Cardiac muscle cell (in vitro differentiated cells and primary cell): ENCODE measurements around the gene SLC9A8. TPM values are rescaled to one million over a fixed set of nuclear protein-coding genes. Genes with fewer than 3 reads are reported as not detected.
"Not testable (repeated sequence)": the region's sequence is repeated elsewhere in the genome, so short reads cannot be mapped to it uniquely, and the experiment has no call there.

Source experiments
- DNase-seq, 2 donors: peaks; one replicate each; pipeline versions ENCODE4 v3.0.0 to v3.0.0-alpha.2; 2010 to 2017; ENCODE audit warnings: low read depth in 1 of 2, low spot score in 1 of 2
- H3K27ac ChIP-seq: fragments of 200-600 bp; sonication (generic); 2 replicates; pipeline ENCODE4 v1.5.1; 2016
- H3K27me3 ChIP-seq: fragments of 200-600 bp; sonication (generic); 2 replicates; pipeline ENCODE4 v1.6.0; 2016; ENCODE audit warnings: control low read depth
- H3K36me3 ChIP-seq: fragments of 200-600 bp; sonication (generic); 2 replicates; pipeline ENCODE4 v1.5.1; 2016; ENCODE audit warnings: control low read depth
- H3K4me1 ChIP-seq: fragments of 200-600 bp; sonication (generic); 2 replicates; pipeline ENCODE4 v1.8.1; 2017; ENCODE audit warnings: low read depth, mild to moderate bottlenecking, mixed run types
- H3K4me3 ChIP-seq: fragments of 200-600 bp; sonication (generic); 2 replicates; pipeline ENCODE4 v1.5.1; 2016; ENCODE audit warnings: mild to moderate bottlenecking
- H3K9me3 ChIP-seq: fragments of 200-600 bp; sonication (generic); 2 replicates; pipeline ENCODE4 v1.5.1; 2017; ENCODE audit warnings: low read depth, mild to moderate bottlenecking, control low read depth
- CTCF ChIP-seq: IDR thresholded peaks from 2 replicates; pipeline ENCODE4 v1.5.1; 2012; ENCODE audit warnings: low read depth, mild to moderate bottlenecking, low read length
- polyA plus RNA-seq: library from polyadenylated mRNA; unstranded; fragments of >200 nt; fragmentation: Nextera tagmentation; extraction: Ambion mirVana; gene quantifications from 2 replicates; pipeline ENCODE4 v1.2.1, GENCODE V29; 2016
- total RNA-seq: library from RNA; depleted of rRNA; stranded (reverse); fragments of >200 nt; gene quantifications from 2 replicates; pipeline ENCODE4 v1.2.3, GENCODE V29; 2016

Gene SLC9A8
- total and polyA plus RNA-seq, 2 experiments from 2014 or later = 4.4 to 9.4 TPM

- DNase-seq = peak in 1 of 2 donors; percentile 97
- Histone ChIP-seq H3K27me3 (no peaks in the 10 kb centered on the region), H3K9me3 (no peaks in the 10 kb centered on the region), H3K27ac (no peak overlapping the region), H3K4me1 (peaks cover 7% of the 10 kb centered on the region), H3K36me3 (no peaks in the 10 kb centered on the region), H3K4me3 (no peak overlapping the region)
- no peak for TF ChIP-seq CTCF
Measured at GRCh38 chr20:49768204-49769047, 44.2 kb upstream of the SLC9A8 start.

DNA sequence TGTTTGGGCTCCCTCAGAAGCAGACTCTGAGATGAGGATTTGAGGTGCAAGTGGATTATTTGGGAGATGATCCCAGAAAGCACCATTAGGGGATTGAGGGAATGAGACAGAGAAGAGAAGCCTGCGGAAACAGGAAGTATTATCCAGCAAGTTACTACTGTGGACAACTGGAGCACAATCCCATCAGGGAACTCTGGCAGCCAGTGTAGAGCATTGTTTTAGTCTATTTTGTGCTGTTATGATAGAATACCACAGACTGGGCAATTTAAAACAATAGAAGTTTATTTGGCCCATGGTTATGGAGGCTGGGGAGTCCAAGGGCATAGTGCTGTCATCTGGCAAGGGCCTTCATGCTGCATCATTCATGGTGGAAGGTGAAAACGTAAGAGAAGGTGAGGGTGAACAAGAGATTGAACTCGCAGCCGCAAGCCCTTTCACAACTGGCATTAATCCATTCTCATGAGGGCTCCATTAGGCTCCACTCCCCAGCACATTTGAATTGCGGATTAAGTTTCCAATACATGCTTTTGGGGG is 43.5 kb upstream of the SLC9A8 start:
- no peaks in the 10 kb centered on the region for H3K27me3 ChIP-seq
- H3K4me1 ChIP-seq = peaks cover 7% of the 10 kb centered on the region
- H3K4me3 ChIP-seq = no peak overlapping the region
- peak in 1 of 2 donors; percentile 25 for DNase-seq
- H3K27ac ChIP-seq = no peak overlapping the region
- no peak for TF ChIP-seq CTCF
- no peaks in the 10 kb centered on the region for H3K36me3 ChIP-seq
- no peaks in the 10 kb centered on the region for H3K9me3 ChIP-seq

GRCh38 chr20:49770634-49771033 is 42.0 kb upstream of the SLC9A8 start:
- DNase-seq = no peak
- H3K9me3 ChIP-seq = no peaks in the 10 kb centered on the region
- H3K27me3 ChIP-seq = no peaks in the 10 kb centered on the region
- TF ChIP-seq CTCF = no peak
- H3K36me3 ChIP-seq = no peaks in the 10 kb centered on the region
- no peak overlapping the region for H3K27ac ChIP-seq
- no peak overlapping the region for H3K4me3 ChIP-seq
- H3K4me1 ChIP-seq = no peaks in the 10 kb centered on the region

DNA sequence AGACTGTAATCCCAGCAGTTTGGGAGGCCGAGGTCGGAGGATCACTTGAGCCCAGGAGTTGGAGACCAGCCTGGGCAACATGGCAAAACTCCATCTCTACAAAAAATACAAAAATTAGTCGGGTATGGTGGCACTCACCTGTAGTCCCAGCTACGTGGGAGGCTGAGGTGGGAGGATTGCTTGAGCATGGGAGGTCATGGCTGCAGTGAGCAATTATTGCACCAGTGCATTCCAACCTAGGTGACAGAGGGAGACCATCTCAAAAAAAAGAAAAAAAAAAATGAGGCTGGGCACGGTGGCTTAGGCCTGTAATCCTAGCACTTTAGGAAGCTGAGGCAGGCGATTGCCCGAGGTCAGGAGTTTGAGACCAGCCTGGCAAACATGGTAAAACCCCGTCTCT is 38.4 kb upstream of the SLC9A8 start:
- not testable (repeated sequence) for H3K9me3 ChIP-seq, H3K27me3 ChIP-seq, H3K36me3 ChIP-seq, DNase-seq, H3K4me3 ChIP-seq, H3K4me1 ChIP-seq, H3K27ac ChIP-seq

- H3K27ac ChIP-seq = no peak overlapping the region
Measured at GRCh38 chr20:49775229-49775693, 37.4 kb upstream of the SLC9A8 start.

More at GRCh38 chr20:49775229-49775693, 37.4 kb upstream of the SLC9A8 start:
- H3K4me3 ChIP-seq = no peak overlapping the region
- DNase-seq = peak in 1 of 2 donors; percentile 90
- TF ChIP-seq CTCF = no peak
- no peaks in the 10 kb centered on the region for H3K27me3 ChIP-seq
- H3K4me1 ChIP-seq = no peaks in the 10 kb centered on the region
- no peaks in the 10 kb centered on the region for H3K36me3 ChIP-seq
- H3K9me3 ChIP-seq = no peaks in the 10 kb centered on the region
